GM04504 (cell line): ENCODE measurements around the gene UTP20.

Experiments
- DNase-seq: peaks from one replicate; pipeline ENCODE4 v3.0.0-alpha.2; 2012; ENCODE audit warnings: low read depth

The UTP20 gene

GRCh38 chr12:101280006-101280505, at the start of gene UTP20:
UTP20 (plus strand) TSS chr12:101280105; CDS start chr12:101280283, 178 bp downstream.
- DNase-seq = peak; percentile 74

GRCh38 chr12:101230547-101230946, 49.4 kb upstream of the UTP20 start:
- peak; percentile 42 for DNase-seq

GRCh38 chr12:101231636-101232035, 48.3 kb upstream of the UTP20 start:
- DNase-seq = no peak

DNA sequence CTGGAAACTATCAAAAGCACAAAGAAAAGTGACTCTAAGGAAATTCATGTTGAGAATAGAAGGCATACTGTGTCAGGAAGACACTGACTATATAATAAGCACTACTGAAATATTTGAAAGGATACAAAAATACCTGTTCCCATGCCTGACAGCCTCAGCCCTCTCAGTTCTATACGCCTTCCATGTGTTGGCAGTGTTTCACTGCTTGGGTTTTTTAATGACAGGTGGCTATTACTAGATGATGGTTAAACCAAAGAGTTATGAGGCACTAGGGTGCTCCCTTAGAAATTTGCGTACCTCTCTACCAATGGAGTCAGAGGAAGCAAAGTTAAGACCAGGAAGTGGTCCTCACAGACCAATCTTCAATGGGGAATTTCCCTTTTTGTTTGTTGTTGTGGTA, 44.2 kb upstream of the UTP20 start:
- no peak for DNase-seq

GRCh38 chr12:101238306-101238705, 41.6 kb upstream of the UTP20 start:
- DNase-seq = no peak

DNA sequence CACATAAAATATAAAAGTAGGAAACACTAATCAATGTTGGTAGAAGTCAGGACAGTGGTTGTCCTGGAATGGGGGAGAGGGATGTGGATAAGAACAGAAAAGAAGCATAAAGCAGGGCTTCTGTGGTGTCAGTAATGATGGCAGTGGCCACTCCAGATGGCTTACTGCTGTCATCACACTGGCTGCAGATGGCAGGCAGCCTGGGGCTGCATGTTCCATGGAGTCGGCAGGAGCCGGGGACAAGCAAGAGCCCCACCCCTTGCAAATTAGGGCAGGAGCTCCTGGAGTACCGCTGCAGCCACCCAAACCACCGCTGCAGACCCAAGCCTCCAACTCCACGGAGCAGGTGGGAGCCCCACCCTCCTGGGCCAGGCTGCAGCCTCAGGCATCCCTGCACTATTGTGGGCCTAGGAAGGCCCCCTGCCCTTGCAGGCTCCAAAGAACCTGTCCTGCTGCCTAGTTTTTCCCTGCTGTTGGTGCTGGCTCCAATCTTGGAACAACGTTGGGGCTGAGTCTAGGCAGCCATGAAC, 41.0 kb upstream of the UTP20 start:
- DNase-seq = no peak

GRCh38 chr12:101243074-101243473, 36.8 kb upstream of the UTP20 start:
- no peak for DNase-seq

DNA sequence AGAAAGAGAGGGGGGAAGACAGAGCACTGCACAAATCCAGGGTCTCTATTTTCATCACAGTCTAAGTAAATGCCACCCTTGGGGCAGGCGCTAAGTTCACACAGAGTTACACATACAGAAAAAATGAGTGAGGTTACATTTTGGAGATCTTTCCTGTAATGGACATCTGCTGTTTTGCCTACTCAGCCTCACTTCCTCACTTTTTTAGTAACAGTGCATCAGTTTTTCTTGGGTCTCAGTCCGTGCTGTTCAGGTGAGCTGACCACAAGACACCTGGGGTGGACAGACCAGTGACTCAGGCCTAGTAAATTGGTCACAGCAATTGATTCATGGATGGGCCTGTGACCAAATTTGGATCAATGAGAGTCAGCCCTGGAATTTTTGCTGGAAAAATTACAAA, 36.3 kb upstream of the UTP20 start:
- DNase-seq = no peak

- DNase-seq = no peak
Measured at GRCh38 chr12:101256266-101256665, 23.6 kb upstream of the UTP20 start.

DNA sequence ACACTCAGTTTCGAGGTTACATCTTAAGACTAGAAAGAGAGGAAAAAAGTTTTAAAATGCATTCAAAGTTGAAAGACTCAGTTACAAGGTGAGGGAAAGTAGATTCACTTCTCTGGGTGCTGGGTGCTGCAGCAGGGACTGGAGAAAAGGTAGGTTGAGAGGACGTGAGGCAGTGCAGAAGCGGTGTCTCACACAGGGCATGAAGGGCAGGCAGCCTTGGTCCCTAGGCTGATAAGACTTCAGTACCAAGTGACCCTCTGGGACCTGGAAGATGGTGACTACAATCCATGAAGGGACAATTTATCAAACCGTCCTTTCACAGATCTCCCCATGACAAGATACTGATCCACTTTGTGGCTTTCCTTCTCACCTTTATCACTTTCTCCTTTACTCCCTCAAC, 22.5 kb upstream of the UTP20 start:
- no peak for DNase-seq

DNA sequence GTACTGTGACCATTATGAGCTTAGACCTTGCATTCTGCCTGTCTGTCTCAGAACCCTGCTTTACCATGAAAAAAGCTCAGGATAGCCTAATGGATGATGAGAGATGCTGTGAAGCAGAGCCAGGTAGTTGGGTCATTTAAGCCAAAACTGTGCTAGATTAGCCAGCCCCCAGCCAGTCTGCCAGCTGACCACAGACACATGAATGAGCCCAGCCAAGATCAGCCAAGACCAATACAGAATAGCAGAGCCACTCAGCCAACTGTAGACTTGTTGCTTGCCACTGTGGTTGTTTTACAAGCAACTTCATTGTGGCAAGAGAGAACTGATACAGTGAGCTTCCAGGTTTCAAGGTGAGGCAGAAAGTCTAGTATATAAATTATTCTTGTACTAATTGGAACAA, 12.8 kb upstream of the UTP20 start:
- DNase-seq = no peak

DNA sequence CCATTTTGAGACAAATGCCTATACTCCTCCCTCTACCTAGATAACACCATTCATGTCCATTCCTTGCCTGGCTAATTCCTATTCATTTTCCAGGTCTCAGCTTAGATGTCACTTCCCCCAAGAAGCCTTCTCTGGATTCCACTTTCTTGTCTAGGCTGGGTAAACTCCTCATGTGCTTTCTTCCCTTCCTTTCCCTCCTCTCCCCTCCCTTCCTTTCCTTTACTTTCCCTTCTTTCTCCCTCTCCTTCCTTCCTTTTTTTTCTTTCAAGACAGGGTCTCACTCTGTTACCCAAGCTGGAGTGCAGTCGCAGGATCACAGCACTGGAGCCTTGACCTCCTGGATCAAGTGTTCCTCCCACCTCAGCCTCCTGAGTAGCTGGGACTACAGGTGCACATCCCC, 3.5 kb upstream of the UTP20 start:
- no peak for DNase-seq

DNA sequence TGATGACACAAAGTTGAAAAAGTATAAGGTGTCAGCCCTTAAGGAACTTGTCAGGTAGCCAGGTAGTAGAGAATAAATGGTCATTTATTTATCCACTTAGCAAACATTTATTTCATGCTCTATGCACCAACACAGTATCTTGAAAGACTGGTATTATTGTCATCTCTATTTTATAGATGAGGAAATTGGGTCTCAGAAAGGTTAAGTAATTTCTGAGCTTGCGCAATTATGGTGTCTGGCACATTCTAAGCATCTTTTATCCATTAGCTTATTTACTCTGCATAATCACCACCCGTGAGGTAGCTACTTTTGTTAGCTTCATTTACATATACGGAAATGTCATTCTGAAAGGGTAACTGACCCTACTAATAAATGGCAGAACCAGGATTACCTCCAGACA, 2.5 kb upstream of the UTP20 start:
- no peak for DNase-seq

DNA sequence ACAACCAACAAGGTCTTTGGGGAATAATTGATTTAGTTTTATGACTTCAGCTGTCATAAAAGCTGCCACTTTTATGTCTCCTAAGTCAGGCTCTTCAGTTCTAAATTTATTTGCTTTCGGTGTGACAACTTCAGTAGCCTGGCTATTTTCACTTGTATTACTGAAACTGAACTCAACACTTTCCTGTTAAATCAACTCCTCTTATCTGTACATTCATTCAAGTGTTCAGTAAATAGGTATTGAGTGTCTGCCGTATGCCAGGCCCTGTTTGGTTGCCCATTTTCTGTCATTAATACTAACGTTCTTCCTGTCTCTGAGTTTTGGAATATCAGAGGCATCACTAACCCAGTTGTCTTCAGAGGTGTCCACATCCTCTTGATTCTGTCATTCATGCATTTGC, 7.5 kb downstream of the UTP20 start:
- no peak for DNase-seq

- DNase-seq = no peak
Measured at GRCh38 chr12:101297661-101298060, 17.8 kb downstream of the UTP20 start.

GRCh38 chr12:101298426-101298825, 18.5 kb downstream of the UTP20 start:
- peak; percentile 12 for DNase-seq

DNA sequence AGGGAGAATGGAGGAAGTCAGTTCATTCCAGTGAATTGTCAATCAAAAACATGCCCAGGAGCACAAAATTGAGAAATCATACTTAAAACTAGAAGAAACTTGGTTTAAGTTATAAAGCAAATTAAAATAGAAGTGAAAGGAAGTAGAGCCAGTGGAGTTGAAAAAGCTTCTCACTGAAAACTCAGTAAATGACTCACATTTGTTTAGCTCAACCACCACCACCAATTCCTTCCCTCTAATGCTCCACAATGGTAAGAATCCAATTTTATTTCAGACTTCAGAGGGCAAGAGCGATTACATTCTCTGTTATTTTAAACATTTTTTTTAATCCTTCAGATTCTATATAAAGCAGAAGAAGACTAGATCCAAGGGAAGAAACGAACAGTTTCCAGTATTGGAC, 19.4 kb downstream of the UTP20 start:
- DNase-seq = no peak

DNA sequence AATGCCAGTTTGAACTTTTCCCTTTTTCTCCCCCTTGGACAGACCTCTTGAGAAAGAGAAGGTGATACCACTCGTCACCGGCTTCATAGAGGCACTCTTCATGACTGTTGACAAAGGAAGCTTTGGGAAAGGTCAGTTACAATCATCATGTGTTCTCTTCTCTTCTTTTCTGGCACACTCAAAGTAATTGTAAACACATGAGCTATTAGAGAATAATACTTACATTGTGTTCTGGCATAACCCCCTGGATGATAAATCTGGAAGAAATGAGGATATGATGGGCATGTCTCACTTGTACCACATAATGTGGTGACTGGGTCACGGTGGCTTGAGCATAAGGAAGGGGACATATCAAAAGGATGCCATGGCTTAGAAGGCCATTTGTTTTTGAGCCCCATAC, 20.0 kb downstream of the UTP20 start:
- no peak for DNase-seq

DNA sequence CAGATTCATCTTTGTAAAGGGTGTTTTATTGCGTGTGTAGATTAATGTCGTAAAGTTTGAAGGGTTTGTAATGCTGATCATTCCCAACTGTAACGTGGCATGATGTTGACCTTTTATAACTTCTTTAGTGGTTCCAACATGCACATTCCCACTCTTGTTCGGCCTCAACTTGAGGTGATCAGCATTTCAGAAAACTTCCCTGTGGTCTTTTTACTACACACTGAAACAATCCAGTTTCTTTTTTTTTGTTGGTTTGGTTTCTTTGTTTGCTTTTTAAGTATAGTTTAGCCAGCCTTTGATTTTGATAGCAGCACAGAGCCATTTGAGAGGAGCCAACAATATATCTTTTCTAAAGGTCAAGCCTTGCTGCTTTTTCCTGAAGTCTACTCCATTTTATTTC, 22.8 kb downstream of the UTP20 start:
- DNase-seq = no peak

- DNase-seq = no peak
Measured at GRCh38 chr12:101305226-101305779, 25.4 kb downstream of the UTP20 start.

DNA sequence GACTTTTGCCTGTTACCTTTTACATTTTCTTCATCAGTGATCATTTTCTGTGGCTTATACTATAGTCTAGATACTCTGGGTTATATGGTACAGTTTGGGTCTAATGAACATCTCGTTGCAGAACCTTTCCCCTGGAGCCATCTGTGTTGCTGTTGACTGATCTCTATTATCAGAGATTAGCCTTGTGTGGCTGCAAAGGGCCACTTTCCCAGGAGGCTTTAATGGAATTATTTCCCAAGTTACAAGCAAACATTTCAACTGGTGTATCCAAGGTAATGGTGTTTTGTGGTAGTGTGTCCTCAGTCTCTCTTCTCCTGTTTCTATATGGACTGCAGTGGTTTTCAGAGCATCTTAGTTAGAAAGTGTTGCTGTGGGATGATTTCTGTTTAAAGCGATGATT, 25.9 kb downstream of the UTP20 start:
- no peak for DNase-seq

- no peak for DNase-seq
Measured at GRCh38 chr12:101322480-101322879, 42.6 kb downstream of the UTP20 start.

GRCh38 chr12:101323255-101323654, 43.4 kb downstream of the UTP20 start:
- no peak for DNase-seq

DNA sequence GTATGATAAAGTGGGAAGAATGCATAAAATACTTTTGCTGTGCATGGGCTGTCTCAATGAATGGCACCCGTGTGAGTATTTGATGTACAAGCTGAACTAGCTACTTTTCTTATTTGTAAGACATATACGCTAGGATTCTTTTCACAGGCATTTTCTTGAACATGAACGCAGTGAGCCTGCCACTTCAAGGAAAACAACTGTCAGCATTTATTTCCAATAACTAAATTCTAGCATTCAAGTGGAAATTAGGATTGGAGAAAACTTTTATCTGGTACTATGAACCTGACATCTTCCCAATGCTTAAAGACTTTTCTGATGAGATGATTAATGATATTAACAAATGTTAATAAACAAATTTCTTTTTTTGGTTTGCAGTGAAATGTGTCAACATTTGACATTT, 45.7 kb downstream of the UTP20 start:
- DNase-seq = no peak
